ENCODE results near the gene ATG4D.

DNA sequence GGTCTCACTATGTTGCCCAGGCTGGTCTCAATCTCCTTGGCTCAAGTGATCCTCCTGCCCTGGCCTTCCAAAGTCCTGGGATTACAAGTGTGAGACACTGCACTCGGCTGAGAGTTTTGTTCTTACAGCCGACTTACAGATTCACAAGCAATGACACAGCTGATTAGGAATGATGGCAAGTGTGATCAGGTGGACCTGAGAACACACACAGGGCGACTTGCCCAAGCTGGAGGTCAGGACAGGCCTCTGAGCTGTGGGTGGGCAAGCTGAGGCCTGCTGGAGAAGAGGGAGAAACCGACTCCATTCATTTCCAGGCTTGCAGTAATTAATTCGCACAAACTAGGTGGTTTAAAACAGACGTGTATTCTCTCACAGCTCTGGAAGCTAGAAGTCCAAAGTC, 8.1 kb upstream of the ATG4D start:
- no peak for TF ChIP-seq POLR2AphosphoS5 (IDR thresholded peaks at IDR 0.05; ENCODE audit: borderline replicate concordance, low read depth, low read length)
- no peak for TF ChIP-seq EZH2 (IDR thresholded peaks at IDR 0.05)
- no peak for TF ChIP-seq FOXP2 (optimal IDR thresholded peaks at IDR 0.05; ENCODE audit: control extremely low read depth, extremely low read length, insufficient read depth)
